ENCODE data around the gene MLPH.

DNA sequence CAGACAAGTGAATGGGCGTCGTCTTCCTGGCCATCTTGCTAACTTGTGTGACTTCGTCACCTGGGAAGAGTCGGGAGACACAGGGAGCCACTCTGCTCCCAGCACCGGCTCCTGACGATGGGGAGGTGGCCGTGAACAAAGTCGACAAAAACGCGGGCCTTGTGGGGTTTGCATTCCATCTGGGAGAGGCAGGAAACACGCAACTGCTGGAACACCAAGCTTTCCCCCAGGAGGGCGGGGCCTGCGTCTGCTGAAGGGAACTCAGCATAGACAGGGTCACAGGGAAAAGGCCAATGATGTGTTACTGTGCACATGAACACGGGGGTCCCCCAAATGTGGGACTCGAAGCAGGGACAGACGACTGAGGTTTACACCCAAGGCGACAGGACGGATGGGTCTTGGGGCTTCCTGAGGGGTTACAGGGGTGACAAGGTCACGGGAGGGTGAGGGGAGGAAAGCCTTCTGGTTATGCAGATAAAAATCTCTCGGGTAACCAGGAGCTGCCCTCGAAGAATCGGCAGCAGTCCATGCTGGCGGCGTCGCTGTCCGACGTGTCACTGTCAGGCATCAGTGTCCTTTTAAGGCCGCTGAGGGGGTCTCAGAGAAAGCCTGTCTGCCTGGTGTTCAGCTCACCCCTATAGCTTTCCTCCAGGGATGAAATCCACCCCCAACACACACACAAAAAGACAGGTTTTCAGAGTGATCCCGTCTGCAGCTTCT, 51.1 kb downstream of the MLPH start:
- TF ChIP-seq POLR2A (IDR thresholded peaks at IDR 0.05) (no peak), EP300 (IDR thresholded peaks at IDR 0.05) (no peak)
- TF ChIP-seq, protein P1, sequence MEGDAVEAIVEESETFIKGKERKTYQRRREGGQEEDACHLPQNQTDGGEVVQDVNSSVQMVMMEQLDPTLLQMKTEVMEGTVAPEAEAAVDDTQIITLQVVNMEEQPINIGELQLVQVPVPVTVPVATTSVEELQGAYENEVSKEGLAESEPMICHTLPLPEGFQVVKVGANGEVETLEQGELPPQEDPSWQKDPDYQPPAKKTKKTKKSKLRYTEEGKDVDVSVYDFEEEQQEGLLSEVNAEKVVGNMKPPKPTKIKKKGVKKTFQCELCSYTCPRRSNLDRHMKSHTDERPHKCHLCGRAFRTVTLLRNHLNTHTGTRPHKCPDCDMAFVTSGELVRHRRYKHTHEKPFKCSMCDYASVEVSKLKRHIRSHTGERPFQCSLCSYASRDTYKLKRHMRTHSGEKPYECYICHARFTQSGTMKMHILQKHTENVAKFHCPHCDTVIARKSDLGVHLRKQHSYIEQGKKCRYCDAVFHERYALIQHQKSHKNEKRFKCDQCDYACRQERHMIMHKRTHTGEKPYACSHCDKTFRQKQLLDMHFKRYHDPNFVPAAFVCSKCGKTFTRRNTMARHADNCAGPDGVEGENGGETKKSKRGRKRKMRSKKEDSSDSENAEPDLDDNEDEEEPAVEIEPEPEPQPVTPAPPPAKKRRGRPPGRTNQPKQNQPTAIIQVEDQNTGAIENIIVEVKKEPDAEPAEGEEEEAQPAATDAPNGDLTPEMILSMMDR (IDR thresholded peaks at IDR 0.05) = no peak
